GM18511 (cell line): ENCODE measurements around the gene GINS3.
"Not testable (repeated sequence)": the region's sequence is repeated elsewhere in the genome, so short reads cannot be mapped to it uniquely, and the experiment has no call there.

Experiments used
- ATAC-seq: cut with Tn5 transposase; IDR thresholded peaks from one replicate; pipeline ENCODE4 v1.9.1; 2021; ENCODE audit warnings: mild to moderate bottlenecking, moderate library complexity; ENCODE audit not compliant: unreplicated experiment

The GINS3 gene

DNA sequence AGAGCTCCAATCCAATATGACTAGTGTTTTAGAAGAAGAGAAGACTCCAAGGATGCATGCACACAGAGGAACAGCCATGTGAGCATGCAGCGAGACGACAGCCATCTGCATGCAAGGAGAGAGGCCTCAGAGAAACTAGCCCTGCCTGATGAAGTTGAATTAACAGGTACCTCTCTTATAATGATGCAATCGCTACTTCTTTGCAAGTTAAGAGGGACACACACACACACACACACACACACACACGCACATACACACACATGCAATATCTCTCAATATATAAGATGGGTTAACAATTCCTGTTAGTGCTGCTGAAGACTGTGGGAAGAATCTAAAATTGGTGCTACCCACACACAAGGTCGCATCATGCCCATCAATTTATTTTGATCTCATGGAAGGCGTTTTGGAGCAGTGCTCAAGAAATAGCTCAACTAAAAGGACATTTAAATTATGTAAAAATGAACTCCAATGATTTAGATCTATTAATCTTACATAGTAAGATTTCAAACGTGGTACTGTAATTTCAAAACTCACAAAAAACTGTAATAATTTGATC, 7.0 kb upstream of the GINS3 start:
- ATAC-seq, result no peak

DNA sequence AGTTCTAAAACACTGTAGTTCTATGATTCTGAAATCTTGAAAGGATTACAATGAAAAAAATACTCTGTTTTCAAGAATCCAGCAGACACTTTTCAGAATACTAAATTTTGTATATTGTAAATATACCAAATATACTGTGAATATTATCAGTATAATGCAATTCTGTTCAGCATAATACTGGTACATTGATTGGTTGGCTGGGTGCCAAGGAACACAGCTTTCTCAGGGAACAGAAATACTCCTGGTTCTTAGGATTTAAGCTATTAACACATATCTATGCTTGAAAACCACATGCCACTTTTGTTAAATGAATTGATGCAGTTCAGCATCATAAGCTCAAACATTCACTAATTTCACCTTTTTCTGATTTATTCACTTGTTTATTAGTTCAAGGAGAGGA, 2.5 kb upstream of the GINS3 start:
- no peak for ATAC-seq

DNA sequence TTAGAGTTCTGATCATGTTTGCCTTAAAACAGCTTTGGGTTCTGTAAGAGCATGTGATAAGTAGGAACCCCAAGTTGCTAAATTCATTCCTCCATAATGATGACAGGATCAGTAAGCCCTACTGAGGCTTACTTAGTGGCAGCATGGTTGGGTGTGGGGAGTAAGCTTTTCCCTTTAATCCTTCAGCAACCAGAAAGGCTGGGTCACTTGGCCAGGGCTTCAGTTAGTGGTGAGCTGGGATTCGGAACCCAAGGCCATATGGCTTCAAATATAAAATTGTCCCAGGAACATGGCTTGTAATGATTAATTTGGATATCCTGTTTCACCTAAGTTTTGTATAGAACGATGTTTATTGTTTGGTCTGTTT, 850 bp downstream of the GINS3 start:
- peak; percentile 38 for ATAC-seq

DNA sequence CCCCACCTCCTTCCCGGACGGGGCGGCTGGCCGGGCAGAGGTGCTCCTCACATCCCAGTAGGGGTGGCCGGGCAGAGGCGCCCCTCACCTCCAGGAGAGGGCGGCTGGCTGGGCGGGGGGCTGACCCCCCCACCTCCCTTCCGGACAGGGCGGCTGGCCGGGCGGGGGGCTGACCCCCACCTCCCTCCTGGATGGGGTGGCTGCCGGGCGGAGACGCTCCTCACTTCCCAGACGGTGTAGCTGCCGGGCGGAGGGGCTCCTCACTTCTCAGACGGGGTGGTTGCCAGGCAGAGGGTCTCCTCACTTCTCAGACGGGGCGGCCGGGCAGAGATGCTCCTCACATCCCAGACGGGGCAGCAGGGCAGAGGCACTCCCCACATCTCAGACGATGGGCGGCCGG, 4.6 kb downstream of the GINS3 start:
- not testable (repeated sequence) for ATAC-seq

DNA sequence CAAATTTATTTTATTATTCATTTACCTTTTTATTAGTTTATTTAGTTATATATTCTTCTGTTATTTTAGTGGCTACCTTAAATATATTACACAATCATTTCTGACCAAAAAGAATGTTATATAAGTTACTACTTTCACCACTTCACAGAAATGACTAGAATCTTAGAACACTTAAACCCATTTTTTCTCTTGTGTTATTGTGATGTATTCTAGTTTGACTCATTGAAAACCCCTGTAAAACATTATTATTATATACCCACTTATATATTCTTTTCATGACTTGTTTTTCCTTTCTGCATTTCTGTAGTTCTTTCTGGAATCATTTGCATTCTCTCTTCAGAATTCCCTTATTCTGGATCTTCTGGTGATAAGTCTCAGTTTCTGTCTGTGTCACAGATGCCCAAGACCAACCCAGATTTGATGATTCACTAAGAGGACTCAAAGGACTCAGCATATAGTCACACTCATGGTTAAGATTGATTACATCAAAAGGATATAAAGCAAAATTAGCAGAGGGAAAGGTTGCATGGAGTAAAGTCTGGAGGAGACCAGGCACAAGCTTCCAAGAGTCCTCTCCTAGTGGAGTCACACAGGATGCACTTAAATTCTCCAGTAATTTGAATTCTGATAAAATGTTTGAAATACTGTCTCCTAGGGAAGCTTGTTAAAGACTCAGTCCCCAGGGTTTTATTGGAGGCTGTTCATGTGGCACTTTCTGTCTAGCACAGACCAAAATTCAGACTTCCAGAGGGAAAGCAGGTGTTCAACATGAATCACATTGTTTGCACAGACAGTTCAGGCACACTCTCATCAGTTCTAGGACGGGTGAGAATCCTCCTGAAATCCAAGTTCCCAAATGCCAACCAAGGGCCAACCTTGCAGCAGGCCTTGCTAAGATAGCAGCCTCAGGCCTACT, 7.7 kb downstream of the GINS3 start:
- ATAC-seq, result no peak

DNA sequence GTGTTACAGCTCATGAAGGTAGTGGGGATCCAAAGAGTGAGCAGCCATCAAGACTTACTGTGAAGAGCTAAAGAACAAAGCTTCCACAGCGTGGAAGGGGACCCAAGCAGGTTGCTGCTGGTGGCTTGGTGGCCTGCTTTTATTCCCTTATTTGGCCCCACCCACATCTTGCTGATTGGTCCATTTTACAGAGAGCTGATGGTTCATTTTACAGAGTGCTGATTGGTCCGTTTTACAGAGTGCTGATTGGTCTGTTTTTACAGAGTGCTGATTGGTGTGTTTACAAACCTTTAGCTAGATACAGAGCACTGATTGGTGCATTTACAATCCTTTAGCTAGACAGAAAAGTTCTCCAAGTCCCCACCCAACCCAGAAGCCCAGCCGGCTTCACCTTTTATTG, 9.0 kb downstream of the GINS3 start:
- not testable (repeated sequence) for ATAC-seq

DNA sequence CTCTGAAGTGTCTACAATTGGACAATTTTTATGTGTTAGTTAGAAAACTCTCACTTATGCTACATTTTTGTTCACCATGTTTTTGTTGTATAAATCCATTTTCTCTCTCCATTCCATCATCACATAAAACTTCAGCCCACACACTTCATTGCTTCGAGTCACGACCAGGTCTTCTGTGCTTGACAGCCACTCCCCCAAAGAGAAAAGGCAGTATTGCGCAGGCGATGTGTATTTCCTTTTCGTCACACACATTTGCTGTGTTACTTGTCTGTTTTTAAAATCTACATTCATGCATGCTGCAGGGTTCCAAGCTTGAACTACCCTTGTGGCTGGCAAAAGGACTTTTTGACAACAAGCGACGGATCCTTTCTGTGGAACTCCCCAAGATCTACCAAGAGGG, 10.5 kb downstream of the GINS3 start:
- ATAC-seq, result no peak

DNA sequence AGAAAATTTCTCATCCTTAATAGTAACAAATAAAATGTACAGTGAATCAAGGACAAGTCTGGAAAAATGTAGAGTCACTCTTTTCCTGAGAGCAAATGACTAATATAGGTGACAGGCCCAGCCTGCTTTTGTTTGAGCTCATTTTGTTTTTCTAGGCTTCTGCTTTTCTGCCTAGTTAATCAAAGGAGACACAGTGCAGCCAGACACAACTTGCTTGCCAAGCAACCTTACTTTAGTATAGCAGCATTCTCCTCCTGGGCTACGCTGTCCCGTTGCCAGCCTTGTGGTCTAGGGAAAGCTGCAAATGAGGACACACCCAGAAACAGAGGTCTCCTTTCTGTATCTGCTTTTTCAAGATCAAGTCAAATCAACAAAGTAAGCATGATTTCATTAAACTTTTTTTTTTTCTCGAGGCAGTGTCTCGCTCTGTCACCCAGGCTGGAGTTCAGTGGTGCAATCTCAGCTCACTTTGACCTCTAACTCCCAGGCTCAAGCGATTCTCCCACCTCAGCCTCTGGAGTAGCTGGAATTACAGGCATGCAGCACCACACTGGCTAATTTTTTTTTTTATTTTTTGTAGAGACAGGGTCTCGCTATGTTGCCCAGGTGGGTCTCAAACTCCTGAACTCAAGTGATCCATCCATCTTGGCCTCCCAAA, 17.2 kb downstream of the GINS3 start:
- no peak for ATAC-seq

DNA sequence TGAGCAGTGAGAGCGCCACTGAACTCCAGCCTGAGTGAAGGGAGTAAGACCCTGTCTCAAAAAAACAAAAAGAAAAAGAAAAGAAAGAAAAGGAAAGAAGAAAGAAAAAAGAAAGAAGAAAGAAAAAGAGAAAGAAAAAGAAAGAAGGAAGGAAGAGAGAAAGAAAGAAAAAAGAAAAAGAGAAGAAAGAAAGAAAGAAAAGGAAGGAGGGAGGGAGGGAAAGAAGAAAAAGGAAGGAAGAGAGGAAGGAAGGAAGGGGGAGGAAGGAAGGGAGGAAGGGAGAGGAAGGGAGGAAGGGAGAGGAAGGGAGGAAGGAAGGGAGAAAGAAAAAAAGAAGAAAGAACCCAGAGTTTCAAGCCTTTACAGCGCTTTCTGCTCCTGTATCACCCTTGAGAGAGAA, 19.1 kb downstream of the GINS3 start:
- no peak for ATAC-seq

DNA sequence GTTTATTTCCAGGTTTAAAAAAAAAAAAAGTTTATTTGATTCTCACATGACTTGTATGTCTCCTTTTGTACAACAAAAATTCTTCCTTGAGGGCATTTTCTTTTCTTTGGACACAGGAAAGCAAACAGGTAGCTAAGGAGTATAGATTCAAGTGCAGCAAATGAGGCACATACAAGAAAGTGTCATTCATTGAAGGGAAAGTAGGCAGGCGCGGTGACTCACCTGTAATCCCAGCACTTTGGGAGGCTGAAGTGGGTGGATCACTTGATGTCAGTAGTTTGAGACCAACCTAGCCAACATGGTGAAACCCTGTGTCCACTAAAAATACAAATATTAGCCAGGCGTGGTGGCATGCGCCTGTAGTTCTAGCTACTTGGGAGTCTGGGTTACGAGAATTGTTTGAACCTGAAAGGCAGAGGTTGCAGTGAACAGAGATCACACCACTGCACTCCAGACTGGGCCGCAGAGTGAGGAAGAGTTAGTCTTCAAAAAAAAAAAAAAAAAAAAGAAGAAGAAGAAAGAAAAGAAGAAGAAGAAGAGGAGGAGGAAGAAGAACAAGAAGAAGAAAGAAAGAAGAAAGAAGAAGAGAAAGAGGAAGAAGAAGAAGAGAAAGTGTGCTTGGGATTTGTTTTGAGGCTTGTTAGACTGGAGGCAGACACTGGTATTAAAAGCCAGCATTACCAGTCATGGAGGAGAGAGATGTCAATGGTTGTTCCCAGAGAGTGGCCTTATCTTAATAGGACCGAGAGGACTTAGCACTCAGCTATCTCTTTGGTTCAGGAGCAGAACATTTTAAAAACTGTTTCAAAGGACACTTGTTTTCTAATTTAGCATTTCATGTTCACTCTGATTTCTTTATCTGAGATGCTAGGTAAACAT, 19.7 kb downstream of the GINS3 start:
- no peak for ATAC-seq

DNA sequence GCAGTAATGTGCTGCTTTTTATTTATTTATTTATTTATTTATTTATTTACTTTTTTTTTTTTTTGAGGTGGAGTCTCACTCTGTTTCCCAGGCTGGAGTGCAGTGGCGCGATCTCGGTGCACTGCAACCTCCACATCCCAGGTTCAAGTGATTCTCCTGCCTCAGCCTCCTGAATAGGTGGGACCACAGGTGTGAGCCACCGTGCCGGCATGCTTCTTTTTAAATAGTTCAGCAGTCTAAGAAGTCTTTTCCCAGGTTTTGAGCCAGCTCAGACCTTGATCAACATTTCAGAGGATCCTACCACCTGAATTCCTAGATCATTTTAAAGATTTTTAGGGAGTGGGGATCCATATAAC, 20.3 kb downstream of the GINS3 start:
- not testable (repeated sequence) for ATAC-seq

DNA sequence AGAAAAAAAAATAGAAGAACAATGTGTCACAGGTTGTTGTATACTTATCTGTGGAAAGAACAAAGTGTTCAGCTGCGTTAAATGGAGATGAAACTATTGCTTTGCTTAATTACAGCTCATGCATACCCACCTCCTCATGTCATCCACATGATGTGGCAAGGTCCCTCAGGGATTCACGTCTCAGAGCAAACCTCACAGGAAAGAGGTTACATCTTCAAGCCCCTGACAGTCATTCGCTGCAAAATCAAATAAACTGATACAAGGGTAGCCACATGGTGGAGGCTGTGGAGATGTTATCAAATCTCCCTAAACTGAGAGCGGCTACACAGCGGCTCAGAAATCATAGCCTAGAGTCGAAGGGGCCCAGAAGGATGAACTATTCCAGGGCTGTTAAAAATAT, 21.1 kb downstream of the GINS3 start:
- no peak for ATAC-seq

DNA sequence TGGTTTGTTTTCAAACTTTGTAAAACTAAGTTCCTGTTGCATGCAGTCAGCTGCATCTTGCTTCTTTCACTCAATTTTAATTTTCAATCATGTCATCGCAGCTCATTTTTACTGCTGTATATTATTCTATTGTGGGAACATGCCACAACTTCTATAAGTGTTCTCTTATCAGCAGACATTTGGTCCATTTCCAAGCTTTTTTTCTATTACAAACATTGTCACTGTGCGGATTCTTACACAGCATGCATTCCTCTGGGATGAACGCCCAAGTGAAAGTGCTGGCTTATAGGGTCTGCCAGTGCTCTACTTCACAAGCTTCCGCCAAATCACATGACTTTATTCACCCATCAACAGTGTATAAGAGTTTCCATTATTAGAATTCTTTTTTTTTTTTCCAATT, 22.7 kb downstream of the GINS3 start:
- ATAC-seq, result no peak

DNA sequence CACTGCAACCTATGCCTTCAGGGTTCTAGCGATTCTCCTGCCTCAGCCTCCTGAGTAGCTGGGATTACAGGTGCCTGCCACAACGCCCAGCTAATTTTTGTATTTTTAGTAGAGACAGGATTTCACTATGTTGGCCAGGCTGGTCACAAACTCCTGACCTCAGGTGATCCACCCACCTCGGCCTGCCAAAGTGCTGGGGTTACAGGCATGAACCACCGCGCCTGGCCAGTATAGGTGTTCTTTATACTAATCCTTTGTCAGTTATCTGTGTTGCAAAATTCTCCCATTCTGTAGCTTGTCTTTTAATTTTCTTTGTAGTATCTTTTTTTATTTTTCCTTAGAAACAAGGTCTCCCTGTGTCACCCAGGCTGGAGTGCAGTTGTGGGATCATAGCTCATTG, 23.7 kb downstream of the GINS3 start:
- not testable (repeated sequence) for ATAC-seq

DNA sequence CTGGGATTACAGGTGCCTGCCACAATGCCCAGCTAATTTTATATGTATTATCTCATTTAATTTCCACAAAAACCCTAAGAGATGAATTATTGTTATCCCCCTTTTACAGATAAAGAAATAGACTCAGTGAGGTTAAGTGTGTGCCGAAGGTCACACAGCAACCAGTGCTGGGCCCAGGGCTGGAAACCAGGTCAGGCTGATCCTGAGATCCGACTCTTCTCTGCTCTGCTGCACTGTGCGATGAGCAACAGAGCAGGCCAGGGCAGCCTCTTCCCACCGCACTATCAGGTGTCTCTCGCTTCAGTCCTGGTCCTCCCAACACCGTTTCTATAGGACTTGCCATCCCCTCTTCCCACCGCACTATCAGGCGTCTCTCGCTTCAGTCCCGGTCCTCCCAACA, 24.8 kb downstream of the GINS3 start:
- ATAC-seq, result no peak

DNA sequence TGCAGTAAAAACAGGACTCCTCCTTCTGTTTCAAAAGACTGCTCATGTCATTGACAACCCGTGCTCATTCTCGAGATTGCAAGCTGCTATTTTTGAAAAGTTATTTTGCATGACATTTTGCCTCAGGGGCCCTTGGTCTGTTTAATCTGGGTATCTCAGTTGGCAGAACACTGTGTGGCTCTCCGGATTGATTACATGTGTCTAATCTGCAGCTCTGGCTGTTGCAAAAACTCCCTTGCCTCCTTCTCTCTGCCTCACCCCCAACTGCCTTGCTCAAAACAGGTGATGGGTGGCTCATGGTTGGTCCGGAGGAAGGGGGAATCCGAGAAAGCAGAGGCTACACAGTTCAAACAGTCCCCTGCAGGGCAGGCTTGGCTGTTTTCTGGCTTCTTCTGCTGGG, 25.3 kb downstream of the GINS3 start:
- ATAC-seq, result peak; percentile 32

DNA sequence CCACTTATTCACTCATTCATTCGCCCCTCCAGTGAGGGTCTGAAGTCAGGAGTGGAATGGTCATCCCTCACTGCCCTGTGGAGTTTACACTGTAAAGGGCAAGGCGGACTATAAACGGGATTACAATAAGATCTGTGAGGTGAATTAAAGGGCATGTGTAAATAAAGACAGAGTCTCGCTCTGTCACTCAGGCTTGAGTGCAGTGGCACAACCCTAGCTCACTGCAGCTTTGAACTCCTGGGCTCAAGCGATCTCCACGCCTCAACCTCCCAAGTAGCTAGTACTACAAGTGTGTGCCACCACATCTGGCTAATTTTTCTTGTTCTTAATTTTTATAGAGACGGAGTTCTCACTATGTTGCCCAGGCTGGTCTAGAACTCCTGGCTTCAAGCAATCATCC, 25.8 kb downstream of the GINS3 start:
- no peak for ATAC-seq

DNA sequence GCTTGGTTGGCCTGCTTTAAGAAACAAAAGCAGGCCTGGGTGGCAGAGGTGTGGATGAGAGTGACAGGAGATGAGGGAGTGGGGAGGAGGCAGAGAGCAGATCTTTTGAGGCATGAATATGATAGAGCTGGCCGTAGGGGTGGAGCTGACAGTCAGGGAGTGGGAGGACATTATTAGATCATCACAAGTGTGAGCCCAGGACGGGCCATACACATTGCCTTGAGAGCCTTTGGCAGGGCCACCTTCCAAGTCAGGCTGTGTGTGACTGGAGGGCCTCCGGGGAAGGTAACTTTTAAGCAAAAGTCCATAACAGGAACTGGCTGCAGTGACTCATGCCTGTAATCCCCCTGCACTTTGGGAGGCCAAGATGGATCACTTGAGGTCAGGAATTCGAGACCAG, 26.3 kb downstream of the GINS3 start:
- ATAC-seq, result peak; percentile 38

DNA sequence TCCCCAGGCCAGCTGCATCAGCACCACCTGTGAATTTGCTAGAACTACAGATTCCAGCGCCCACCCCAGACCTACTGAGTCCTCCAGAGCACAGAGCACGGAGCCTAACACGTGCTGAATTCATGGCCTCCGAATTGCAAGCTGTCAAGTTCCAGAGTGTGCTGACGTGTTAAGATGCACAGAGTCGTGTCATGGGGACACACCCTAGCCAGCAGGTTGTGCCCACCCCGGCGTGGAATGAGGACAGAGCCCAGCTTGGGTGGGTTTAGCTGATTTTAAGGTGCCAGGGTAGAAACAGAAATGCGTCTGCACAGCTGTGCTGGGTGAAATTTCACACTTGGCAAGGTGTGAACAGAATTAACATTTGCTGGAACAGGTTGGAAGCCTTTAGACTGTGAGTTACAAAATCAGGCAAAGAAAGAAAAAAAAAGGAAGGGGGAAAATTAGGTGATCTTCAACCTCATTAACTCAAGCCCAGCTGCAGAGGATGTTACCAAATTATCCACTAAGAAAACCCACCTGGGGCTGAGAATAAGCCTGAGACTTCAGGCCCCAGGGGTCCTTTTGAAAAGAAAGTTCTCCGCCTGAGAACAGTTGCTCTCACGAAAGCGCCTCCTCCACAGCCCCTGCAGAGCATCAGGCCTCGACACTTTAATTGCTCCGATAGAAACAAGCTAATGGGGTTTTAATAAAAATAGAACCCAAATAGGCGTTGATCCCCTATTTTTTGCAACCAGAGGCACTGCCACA, 27.1 kb downstream of the GINS3 start:
- ATAC-seq, result peak; percentile 52

DNA sequence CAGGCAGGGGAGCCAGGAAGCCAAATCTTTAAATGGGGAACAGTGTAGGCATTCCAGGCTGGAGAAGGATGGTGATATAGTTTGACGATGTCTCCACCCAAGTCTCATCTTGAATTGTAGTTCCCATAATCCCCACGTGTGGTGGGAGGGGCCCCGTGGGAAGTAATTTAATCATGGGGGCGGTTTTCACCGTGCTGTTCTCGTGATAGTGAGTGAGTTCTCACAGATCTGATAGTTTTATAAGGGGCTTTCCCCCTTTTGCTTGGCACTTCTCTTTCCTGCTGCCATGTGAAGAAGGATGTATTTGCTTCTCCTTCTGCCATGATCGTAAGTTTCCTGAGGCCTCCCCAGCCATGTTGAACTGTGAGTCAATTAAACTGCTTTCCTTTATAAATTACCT, 28.8 kb downstream of the GINS3 start:
- ATAC-seq, result no peak

DNA sequence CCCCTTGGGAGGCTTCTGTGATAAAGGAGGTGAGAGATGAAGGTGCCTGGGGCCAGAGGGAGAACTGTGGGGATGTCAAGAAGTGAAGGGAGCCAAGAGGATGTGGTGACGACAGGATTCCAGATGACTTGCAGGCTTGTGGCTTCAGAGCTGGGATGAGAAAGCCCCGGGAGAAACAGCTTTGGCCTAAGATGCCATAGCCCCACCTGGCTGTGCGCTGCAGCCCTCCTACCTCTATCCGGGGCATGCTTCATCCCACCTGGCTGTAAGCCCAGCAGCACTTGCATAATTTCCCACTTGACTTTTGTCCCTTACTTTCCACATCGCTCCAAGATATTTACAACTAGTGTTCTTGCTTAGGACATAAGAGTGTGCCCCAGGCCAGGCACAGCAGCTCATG, 29.3 kb downstream of the GINS3 start:
- no peak for ATAC-seq
